ENCODE measurements around the gene LMBR1. TPM values are rescaled to one million over a fixed set of nuclear protein-coding genes. Genes with fewer than 3 reads are reported as not detected.

Gene LMBR1
- polyA plus RNA-seq, 1 experiment: 20.8 TPM

GRCh38 chr7:156783864-156784263, 109.1 kb downstream of the LMBR1 start:
- Histone ChIP-seq H3K4me3 (ENCODE audit: low read depth, low read length) (no peak overlapping the region), H3K27me3 (ENCODE audit: control insufficient read depth, insufficient read depth, low read length) (no peaks in the 10 kb centered on the region), H3K9me3 (ENCODE audit: control insufficient read depth, insufficient read depth, low read length) (no peaks in the 10 kb centered on the region), H3K27ac (ENCODE audit: low read depth, low read length) (no peak overlapping the region)
- ChIA-PET CTCF (interaction anchor here (1.2 kb wide), 1 partner anchor 20 kb away, joined by 3 read pairs; no protein-coding TSS in a partner anchor), POLR2A (interaction anchor here (0.6 to 0.7 kb wide), 3 partner anchors 59 to 328 kb away, joined by 3 to 5 read pairs (median 4); no protein-coding TSS in a partner anchor)
- TF ChIP-seq CTCF (IDR thresholded peaks at IDR 0.05; ENCODE audit: low read depth, low read length): no peak
- DNase-seq (ENCODE audit: low read depth, low spot score): no peak

DNA sequence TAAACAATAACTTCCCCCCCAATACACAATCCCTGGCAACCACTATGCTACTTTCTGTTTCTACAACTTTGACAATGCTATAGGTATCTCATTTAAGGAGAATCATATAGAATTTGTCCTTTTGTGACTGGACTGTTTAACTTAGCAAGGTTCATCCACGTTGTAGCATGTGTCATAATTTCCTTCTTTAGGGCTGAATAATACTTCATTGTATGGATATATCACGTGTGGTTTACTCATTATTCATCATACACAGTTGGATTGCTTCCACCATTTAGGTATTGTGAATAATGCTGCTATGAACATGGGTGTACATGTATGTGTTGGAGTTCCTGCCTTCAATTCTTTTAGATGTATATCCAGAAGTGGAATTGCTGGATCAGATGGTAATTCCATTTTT, 111.0 kb downstream of the LMBR1 start:
- no peak for TF ChIP-seq CTCF (IDR thresholded peaks at IDR 0.05; ENCODE audit: low read depth, low read length)
- Histone ChIP-seq H3K9me3 (ENCODE audit: control insufficient read depth, insufficient read depth, low read length) (no peaks in the 10 kb centered on the region), H3K27me3 (ENCODE audit: control insufficient read depth, insufficient read depth, low read length) (no peaks in the 10 kb centered on the region), H3K27ac (ENCODE audit: low read depth, low read length) (no peak overlapping the region), H3K4me3 (ENCODE audit: low read depth, low read length) (no peak overlapping the region)
- POLR2A ChIA-PET: no interaction called here
- CTCF ChIA-PET: no interaction called here
- DNase-seq (ENCODE audit: low read depth, low spot score): no peak

DNA sequence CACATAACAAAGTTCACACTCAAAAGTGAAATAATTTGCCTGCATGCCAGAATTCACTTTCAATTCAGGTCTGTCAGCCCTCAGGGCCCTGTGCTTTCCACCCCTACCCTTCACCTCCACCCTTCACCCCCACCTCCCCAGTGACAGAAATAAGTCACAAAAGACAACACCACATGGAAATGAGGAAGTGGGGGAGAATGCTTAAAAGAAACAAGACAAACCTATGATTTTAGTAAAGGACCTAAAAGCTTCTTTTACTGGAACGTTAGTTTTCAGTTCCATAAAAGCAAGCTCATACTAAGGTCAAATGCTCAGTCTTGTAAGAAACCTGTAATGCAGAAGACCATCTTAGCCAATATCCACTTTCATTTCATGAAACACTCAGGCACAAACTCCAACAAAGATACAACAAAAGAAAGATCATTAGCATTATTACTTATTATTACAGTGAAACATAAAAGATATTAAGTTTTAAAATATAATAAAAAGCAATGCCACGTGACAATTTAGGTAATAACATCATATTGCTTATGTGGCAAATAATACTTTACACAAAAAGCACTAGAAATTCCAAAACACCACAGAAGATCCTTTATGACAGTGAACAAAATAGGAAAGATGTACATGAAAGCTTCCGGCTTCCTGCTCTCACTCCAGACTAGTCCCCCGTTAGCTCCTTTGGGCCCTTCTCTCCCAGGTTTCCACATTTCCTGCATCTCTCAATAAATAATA, 112.1 kb downstream of the LMBR1 start:
- no peak overlapping the region for H3K27ac ChIP-seq (ENCODE audit: low read depth, low read length)
- POLR2A ChIA-PET: no interaction called here

GRCh38 chr7:156778668-156779067, 114.3 kb downstream of the LMBR1 start:
- Histone ChIP-seq H3K9me3 (ENCODE audit: control insufficient read depth, insufficient read depth, low read length) (no peaks in the 10 kb centered on the region), H3K27ac (ENCODE audit: low read depth, low read length) (no peak overlapping the region), H3K27me3 (ENCODE audit: control insufficient read depth, insufficient read depth, low read length) (no peaks in the 10 kb centered on the region), H3K4me3 (ENCODE audit: low read depth, low read length) (no peak overlapping the region)
- ChIA-PET POLR2A (no interaction called here), CTCF (interaction anchor here (0.7 to 1.6 kb wide), 9 partner anchors 13 to 1180 kb away, joined by 3 to 5 read pairs (median 3); partner anchors contain the start of gene LMBR1)
- DNase-seq (ENCODE audit: low read depth, low spot score): no peak
- no peak for TF ChIP-seq CTCF (IDR thresholded peaks at IDR 0.05; ENCODE audit: low read depth, low read length)

More for the DNA sequence above, 112.1 kb downstream of the LMBR1 start:
- TF ChIP-seq CTCF (IDR thresholded peaks at IDR 0.05; ENCODE audit: low read depth, low read length): no peak
- H3K9me3 ChIP-seq (ENCODE audit: control insufficient read depth, insufficient read depth, low read length): no peaks in the 10 kb centered on the region
- H3K27me3 ChIP-seq (ENCODE audit: control insufficient read depth, insufficient read depth, low read length): no peaks in the 10 kb centered on the region
- CTCF ChIA-PET: no interaction called here
- H3K4me3 ChIP-seq (ENCODE audit: low read depth, low read length): no peak overlapping the region
- no peak for DNase-seq (ENCODE audit: low read depth, low spot score)

GRCh38 chr7:156778201-156778600, 114.8 kb downstream of the LMBR1 start:
- ChIA-PET CTCF (interaction anchor here (0.6 to 1.6 kb wide), 9 partner anchors 12 to 1011 kb away, joined by 3 to 5 read pairs (median 3); partner anchors contain the start of gene LMBR1), POLR2A (no interaction called here)
- Histone ChIP-seq H3K27me3 (ENCODE audit: control insufficient read depth, insufficient read depth, low read length) (no peaks in the 10 kb centered on the region), H3K9me3 (ENCODE audit: control insufficient read depth, insufficient read depth, low read length) (no peaks in the 10 kb centered on the region), H3K4me3 (ENCODE audit: low read depth, low read length) (no peak overlapping the region), H3K27ac (ENCODE audit: low read depth, low read length) (no peak overlapping the region)
- TF ChIP-seq CTCF (IDR thresholded peaks at IDR 0.05; ENCODE audit: low read depth, low read length): peak; percentile 31; the same call in 1 of the 2 replicates
- DNase-seq (ENCODE audit: low read depth, low spot score): no peak

All from AG04450 (cell line).